ENCODE measurements around the gene PTGDR. TPM values are rescaled to one million over a fixed set of nuclear protein-coding genes. Genes with fewer than 3 reads are reported as not detected.

PTGDR gene
- total RNA-seq, 1 experiment from 2014 or later: not detected

DNA sequence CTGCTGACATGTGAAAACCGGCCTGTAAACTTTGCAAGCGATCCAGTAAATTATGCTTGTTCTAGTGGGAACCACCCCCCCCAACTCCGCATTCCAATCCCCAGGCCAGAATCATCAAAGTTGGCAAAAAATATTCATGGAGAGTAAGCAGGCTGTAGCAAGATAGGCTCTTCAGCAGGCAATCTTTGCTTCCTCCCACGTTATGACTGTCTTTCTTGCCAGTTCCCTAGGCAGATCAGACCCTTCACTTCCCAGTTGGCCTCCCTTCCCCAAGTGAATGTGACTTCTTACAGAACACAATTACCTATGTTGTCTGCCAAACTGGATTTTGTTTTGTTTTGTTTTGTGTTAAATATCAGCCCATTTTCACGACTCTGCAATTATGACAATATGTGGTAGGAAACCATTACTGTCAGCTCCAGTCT lies 45.4 kb downstream of the PTGDR start:
- Histone ChIP-seq H3K4me1 (ENCODE audit: control insufficient read depth in 1 of 2, insufficient read depth in 2 of 2, low read length in 2 of 2) (peaks cover 8 to 14% of the 10 kb centered on the region in 2 experiments; a peak in 2 of 4 replicates), H3K4me3 (replicated peaks in 1 of 2; ENCODE audit: low read depth in 1 of 2, low read length in 2 of 2) (no peak overlapping the region), H3K9me2 (ENCODE audit: insufficient read depth) (no peaks in the 10 kb centered on the region), H3K27me3 (ENCODE audit: insufficient read depth, low read length) (no peaks in the 10 kb centered on the region; the same call in 1 of the 2 replicates), H3K27ac (ENCODE audit: low read depth, low read length) (no peak overlapping the region), H2AFZ (ENCODE audit: low read depth, low read length, poor library complexity, severe bottlenecking) (no peak overlapping the region), H3K4me2 (ENCODE audit: low read length) (no peak overlapping the region; the same call in 1 of the 2 replicates), H3K36me3 (ENCODE audit: control insufficient read depth in 1 of 2, insufficient read depth in 2 of 2, low read length in 2 of 2) (no peaks in the 10 kb centered on the region), H4K20me1 (ENCODE audit: insufficient read depth) (no peaks in the 10 kb centered on the region), H3K9me3 (ENCODE audit: control insufficient read depth in 1 of 2, insufficient read depth in 1 of 2, low read depth in 1 of 2, low read length in 2 of 2) (no peaks in the 10 kb centered on the region), H3K9ac (ENCODE audit: low read length) (no peak overlapping the region), H3K79me2 (ENCODE audit: insufficient read depth, low read length) (no peaks in the 10 kb centered on the region)
- ATAC-seq (no peak), DNase-seq (ENCODE audit: low read depth, low spot score) (no peak)
- ChIA-PET CTCF (no interaction called here), POLR2A (no interaction called here), RAD21 (ENCODE audit: low non-redundant PET in 1 of 2, low total read pairs in 2 of 2, uncharacterized antibody in 2 of 2, unreplicated experiment in 2 of 2) (no interaction called here)
- no TSS peak for BruUV-seq (replicated peaks)
- TF ChIP-seq SIN3A (IDR thresholded peaks at IDR 0.05; ENCODE audit: low read depth) (no peak), JUND (IDR thresholded peaks at IDR 0.05) (no peak), ZNF274 (IDR thresholded peaks at IDR 0.05; ENCODE audit: low read depth, low read length) (no peak), SRF (IDR thresholded peaks at IDR 0.05; ENCODE audit: low read depth) (no peak), EGR1 (IDR thresholded peaks at IDR 0.05; ENCODE audit: low read depth) (no peak), CBX3 (IDR thresholded peaks at IDR 0.05; ENCODE audit: low read depth) (no peak), YY1 (IDR thresholded peaks at IDR 0.05; ENCODE audit: extremely low read depth, insufficient replicate concordance, low read depth, low read length) (no peak), TCF7L2 (IDR thresholded peaks at IDR 0.05; ENCODE audit: borderline replicate concordance, extremely low read depth, insufficient read depth, insufficient read length) (no peak), FOSL1 (IDR thresholded peaks at IDR 0.05; ENCODE audit: low read depth) (no peak), EZH2 (IDR thresholded peaks at IDR 0.05) (no peak), POLR2A (IDR thresholded peaks at IDR 0.05; ENCODE audit: borderline replicate concordance, extremely low read depth, insufficient read depth, insufficient read length) (no peak), RAD21 (IDR thresholded peaks at IDR 0.05; ENCODE audit: low read depth) (no peak), ELF1 (IDR thresholded peaks at IDR 0.05; ENCODE audit: borderline replicate concordance, low read depth) (no peak), POLR2AphosphoS5 (IDR thresholded peaks at IDR 0.05; ENCODE audit: low read depth, low read length) (no peak), ZFX (IDR thresholded peaks at IDR 0.05) (no peak)
- TF ChIP-seq, protein P1, sequence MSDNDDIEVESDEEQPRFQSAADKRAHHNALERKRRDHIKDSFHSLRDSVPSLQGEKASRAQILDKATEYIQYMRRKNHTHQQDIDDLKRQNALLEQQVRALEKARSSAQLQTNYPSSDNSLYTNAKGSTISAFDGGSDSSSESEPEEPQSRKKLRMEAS (IDR thresholded peaks at IDR 0.05): no peak
- TF ChIP-seq, protein P2, sequence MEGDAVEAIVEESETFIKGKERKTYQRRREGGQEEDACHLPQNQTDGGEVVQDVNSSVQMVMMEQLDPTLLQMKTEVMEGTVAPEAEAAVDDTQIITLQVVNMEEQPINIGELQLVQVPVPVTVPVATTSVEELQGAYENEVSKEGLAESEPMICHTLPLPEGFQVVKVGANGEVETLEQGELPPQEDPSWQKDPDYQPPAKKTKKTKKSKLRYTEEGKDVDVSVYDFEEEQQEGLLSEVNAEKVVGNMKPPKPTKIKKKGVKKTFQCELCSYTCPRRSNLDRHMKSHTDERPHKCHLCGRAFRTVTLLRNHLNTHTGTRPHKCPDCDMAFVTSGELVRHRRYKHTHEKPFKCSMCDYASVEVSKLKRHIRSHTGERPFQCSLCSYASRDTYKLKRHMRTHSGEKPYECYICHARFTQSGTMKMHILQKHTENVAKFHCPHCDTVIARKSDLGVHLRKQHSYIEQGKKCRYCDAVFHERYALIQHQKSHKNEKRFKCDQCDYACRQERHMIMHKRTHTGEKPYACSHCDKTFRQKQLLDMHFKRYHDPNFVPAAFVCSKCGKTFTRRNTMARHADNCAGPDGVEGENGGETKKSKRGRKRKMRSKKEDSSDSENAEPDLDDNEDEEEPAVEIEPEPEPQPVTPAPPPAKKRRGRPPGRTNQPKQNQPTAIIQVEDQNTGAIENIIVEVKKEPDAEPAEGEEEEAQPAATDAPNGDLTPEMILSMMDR (IDR thresholded peaks at IDR 0.05 in 2 of 3, conservative IDR thresholded peaks at IDR 0.05 in 1 of 3; ENCODE audit: borderline replicate concordance in 1 of 3, insufficient read depth in 1 of 3, low read depth in 2 of 3, low read length in 2 of 3): no peak
- TF ChIP-seq, protein P3, sequence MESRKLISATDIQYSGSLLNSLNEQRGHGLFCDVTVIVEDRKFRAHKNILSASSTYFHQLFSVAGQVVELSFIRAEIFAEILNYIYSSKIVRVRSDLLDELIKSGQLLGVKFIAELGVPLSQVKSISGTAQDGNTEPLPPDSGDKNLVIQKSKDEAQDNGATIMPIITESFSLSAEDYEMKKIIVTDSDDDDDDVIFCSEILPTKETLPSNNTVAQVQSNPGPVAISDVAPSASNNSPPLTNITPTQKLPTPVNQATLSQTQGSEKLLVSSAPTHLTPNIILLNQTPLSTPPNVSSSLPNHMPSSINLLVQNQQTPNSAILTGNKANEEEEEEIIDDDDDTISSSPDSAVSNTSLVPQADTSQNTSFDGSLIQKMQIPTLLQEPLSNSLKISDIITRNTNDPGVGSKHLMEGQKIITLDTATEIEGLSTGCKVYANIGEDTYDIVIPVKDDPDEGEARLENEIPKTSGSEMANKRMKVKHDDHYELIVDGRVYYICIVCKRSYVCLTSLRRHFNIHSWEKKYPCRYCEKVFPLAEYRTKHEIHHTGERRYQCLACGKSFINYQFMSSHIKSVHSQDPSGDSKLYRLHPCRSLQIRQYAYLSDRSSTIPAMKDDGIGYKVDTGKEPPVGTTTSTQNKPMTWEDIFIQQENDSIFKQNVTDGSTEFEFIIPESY (IDR thresholded peaks at IDR 0.05; ENCODE audit: extremely low read depth, insufficient replicate concordance, low read length): no peak
- intact Hi-C loops (cut with micrococcal nuclease): no loop called here

Data from HCT116 (cell line).